HG02852 (cell line): Measurements from ENCODE around the gene RING1.
"Not testable (repeated sequence)": the region's sequence is repeated elsewhere in the genome, so short reads cannot be mapped to it uniquely, and the experiment has no call there.

Source experiments
- ATAC-seq: cut with Tn5 transposase; IDR thresholded peaks from one replicate; pipeline ENCODE4 v1.9.1; 2021; ENCODE audit warnings: mild to moderate bottlenecking, moderate library complexity; ENCODE audit not compliant: unreplicated experiment

Gene RING1

DNA sequence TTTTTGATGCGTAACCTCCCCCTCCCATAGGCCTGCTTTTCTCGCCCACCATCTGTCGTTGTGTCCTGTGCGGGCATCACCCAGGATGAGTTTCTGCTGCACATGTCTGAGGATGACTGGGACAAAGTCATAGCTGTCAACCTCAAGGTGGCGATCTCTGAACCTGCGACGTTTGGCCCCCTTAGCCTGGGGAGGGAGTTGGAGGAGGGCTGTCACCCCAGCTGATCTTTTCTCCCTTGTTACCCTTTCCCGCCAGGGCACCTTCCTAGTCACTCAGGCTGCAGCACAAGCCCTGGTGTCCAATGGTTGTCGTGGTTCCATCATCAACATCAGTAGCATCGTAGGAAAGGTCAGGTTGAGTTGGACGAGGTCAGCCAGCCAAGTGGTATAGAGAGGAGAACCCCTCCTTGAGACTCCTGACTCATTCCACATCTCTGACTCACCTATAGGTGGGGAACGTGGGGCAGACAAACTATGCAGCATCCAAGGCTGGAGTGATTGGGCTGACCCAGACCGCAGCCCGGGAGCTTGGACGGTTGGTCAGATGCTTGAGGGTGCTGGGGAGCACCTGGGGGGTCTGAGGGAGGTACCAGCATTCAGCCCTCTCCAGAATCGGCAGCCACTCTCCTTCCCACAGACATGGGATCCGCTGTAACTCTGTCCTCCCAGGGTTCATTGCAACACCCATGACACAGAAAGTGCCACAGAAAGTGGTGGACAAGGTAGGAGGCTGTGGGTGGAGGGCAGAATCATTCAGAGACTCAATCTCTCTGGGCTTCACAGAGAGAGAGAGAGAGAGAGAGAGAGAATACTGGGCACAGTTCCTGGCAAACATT lies 2.9 kb upstream of the RING1 start:
- no peak for ATAC-seq

DNA sequence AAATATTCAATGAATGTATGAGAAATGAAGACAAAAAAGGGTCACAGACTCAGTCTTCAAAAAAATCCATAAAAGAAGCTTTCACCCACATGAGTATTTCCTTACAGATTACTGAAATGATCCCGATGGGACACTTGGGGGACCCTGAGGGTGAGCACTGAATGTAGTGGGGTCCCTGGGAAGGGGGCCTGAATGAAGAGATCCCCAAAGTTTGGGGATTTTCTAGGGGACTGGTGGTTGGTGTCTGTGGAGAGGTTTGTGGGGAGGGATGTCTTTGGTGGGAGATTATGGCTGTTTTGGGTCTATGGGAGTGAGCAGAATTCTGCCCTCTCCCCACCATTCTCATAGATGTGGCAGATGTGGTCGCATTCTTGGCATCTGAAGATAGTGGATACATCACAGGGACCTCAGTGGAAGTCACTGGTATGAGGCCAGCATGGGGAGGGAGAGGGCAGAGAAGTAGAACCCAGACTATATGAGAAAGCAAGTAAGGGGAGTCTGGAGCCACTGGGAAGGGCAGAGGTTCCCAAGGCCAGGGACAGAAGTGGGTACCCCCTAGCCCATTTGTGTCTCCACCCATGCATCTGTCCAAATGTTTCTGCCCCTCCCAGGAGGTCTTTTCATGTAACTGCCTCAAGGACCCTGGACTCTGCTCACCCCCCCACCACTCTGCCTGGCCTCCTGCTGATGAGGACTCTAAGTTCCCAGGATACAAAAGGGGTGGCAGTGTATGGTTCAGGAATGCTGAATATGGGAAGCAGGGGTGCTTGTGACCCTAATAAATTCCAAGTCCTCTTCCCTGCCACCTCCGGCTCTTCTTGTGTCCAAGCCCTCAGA lies 2.1 kb upstream of the RING1 start:
- no peak for ATAC-seq

DNA sequence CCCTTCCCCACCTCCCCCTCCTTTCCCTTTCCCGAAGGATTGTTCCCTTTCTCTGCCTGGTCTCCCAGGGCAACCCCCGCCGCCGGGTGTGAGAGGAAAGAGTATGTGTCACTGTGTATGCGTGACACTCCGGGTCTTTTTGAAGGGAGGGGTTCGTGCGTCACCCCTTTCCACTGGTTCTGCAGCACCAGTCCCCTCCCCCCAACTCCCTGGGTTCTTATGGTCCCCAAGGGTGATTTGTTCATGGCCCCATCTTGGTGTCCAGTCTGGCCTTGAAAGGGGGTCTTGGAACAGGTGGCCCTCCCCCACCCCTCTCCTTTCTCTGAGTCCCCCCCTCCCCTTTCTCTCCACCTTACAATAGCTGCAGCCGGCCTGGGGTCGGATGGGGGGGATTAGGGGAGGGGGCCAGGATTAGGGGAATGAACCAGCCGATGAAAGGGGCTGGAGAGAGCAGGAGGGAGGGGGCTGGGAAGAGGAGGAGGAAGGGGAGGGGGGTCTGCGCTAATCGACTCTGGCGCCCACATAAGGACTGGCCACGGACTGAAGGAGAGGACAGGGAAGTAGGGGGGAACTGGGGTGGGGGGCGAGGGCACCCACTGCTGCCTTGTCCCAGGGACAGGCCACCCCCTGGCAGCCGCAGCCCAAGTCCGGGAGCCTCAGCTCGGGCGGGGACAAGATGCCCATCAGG lies 1.3 kb upstream of the RING1 start:
- no peak for ATAC-seq

DNA sequence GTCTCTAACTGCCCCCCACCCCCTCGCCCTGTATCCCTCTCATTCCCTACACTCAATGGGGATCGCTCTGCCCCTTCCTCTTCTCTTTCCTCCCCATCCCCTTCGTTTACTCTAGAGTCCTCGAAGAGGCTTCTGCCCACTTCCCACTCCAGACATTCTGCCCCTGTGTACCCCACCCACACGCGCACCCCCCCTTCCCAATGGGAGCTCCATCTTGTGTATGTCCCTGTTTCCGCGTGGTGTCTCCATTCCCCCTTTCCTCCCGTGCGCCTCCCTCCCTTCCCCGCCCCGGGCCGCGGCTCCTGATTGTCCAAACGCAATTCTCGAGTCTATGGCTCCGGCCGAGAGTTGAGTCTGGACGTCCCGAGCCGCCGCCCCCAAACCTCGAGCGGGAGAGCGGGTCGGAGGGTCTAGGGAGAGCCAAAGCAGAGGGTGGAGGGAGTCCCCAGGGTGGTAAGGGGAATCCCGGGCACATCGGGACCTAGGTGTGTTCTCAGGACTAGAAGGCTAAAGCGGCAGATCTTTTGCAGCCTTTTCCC lies 679 bp upstream of the RING1 start:
- ATAC-seq, result no peak

DNA sequence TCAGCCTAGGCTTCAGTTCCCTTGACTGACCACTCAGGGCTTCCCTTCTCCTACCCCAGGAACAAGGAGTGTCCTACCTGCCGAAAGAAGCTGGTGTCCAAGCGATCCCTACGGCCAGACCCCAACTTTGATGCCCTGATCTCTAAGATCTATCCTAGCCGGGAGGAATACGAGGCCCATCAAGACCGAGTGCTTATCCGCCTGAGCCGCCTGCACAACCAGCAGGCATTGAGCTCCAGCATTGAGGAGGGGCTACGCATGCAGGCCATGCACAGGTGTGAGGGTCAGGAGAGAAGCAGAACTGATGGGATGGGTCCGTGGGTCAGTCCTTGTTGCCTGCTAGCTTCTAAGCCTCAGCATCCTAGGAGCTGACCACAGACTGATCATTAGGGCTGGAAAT lies 1.6 kb downstream of the RING1 start:
- ATAC-seq, result no peak

DNA sequence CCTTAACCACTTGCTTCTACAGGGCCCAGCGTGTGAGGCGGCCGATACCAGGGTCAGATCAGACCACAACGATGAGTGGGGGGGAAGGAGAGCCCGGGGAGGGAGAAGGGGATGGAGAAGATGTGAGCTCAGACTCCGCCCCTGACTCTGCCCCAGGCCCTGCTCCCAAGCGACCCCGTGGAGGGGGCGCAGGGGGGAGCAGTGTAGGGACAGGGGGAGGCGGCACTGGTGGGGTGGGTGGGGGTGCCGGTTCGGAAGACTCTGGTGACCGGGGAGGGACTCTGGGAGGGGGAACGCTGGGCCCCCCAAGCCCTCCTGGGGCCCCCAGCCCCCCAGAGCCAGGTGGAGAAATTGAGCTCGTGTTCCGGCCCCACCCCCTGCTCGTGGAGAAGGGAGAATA lies 2.8 kb downstream of the RING1 start:
- ATAC-seq, result no peak

DNA sequence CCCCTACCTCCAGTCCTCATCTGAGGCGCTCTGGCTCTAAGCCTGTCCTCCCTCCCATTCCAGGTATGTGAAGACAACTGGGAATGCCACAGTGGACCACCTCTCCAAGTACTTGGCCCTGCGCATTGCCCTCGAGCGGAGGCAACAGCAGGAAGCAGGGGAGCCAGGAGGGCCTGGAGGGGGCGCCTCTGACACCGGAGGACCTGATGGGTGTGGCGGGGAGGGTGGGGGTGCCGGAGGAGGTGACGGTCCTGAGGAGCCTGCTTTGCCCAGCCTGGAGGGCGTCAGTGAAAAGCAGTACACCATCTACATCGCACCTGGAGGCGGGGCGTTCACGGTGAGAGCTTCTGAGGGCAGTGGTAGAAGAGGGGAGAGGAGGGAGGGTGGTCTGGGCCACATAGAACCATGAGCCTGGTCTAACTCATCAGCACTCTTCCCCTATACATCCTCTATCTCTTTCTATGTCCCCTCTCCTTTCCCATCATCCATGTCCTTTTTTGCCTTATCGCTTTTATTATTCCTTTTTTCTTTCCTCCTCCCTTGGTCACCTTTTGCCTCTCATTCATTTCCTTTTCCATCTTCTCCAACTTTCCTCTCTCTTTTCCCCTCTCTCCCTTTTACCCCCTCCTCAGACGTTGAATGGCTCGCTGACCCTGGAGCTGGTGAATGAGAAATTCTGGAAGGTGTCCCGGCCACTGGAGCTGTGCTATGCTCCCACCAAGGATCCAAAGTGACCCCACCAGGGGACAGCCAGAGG lies 3.5 kb downstream of the RING1 start:
- ATAC-seq, result no peak

DNA sequence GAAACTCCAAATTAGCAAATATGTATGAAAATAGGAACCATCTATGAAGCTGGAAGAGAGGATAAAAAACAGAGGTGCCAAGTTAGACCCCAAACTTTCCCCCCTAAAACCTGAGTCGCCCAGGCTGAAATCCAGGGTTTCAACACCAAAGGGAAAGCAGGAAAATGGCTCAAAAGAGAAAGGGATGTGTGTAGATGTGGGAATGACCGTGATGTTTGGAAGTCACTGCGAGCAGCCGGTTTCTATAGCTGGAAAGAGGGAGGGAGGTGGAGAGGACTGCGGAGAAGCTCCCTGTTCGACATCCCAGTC lies 4.5 kb downstream of the RING1 start:
- no peak for ATAC-seq

DNA sequence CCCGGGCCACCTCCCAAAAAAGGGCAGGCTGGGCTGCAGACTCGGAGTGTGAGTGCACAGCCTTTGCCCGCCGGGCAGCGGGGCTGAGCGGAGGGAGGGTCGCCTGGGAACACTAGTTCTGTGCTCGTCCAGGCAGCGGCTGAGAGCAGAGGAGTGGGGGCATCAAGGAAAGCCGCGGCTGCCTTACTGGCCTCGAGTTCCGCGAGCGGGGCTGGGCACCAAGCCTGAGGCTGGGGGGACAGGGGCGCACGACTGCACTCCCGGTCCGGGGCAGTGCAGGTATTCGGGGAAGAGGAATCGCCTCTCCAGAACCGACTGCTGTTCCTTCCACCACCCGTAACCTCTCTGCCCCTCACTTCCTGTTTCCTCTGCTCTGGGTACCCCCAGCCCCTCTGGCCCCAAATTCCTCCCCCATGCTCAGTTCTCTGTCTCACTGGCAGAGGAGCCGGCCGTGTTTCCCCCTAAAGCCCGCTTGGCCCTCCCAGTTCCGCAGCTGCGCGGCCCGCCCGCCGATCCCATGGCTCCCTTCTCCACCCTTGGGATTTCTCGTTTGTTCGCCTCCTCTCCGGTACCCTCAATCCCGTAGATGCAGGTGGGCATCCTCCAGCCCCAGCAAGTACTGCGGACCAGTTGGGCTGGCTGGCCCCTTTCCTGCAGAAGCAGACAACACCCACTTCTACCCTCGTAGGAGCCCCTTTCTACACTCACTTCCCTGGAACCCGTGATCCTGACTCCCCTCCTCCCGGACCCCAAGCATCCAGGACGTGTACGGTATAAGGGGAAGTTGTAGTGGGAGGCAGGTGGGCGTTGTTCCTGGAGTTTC lies 5.1 kb downstream of the RING1 start:
- no peak for ATAC-seq

DNA sequence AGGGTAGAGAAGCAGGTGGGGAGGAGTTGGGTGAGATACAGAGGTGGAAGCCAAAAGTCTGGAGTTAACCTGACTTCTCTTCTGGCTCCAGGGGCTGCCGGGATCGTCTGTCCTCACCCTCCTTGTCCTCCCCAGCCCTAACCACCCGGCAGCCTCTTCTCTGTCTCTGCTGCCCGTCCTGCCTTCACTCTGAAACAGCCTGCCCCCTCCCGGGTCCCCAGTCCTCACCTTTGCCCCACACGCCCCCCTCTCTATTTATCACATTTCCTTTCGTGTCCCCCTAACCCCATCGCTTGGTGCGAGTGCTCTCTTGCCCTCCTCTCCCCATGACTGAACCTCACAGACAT lies 5.7 kb downstream of the RING1 start:
- no peak for ATAC-seq

DNA sequence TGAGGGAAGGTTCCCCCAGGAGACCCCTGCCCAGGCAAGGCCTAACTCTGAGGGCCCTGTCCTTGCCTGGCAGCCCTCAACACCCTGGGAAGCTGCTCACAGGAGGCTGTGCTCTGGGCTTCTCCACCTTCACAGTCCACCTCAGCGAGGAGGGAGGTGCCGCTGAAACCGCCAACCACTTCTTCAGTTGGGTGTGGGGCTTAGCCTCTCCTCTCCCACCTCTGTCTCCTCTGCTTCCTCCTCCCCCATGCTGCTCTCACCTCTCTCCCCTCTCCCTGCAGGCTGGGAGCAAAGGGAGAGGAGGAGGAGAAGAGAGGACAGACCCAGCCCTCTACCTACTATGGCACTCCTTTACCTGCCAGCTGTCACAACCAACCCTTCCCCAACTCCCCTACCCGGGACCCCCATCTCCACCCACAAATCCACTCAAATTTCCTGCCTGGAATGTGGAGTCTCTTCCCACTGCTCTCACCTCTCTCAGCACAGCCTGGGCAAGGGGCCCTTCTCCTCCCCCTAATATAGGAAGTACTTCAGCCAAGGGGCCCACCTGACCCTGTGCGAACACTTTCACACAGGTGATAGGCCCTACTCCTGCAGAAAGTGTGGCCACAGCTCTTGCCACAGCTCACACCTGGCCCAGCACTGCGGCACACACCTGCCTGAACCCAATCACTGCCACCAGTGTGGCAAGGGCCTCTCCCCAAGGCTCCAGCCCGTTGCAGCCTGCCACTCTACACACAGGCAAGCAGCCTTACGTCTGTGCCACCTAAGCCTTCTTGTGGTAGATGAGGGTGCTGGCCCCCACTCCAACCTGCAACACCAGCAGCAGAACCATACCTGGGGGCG lies 7.2 kb downstream of the RING1 start:
- ATAC-seq, result no peak

DNA sequence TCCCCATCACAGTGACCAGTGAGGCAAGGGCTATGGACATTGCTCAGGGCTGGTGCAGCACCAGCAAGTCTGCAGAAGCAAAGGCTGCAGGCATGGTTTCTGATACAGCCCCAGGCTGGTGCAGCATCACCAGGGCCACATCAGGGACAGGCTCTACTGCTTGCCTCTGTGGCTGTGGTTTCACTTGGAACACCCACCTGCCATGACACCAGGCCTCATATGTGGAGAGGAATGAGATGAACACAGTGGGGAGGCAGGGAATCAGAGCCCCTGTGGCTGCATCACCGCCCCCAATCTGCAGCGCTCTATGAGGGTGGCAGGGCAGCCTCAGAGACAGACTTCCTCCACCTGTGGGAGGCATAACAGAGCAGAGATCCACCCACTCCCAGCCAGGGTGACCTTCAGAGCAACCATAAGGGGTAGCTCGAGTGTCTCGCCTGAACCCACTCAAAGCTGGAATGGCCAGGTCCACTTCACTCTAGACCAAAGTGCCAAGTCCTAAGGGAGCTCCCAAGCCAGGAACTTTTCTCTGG lies 7.9 kb downstream of the RING1 start:
- no peak for ATAC-seq

DNA sequence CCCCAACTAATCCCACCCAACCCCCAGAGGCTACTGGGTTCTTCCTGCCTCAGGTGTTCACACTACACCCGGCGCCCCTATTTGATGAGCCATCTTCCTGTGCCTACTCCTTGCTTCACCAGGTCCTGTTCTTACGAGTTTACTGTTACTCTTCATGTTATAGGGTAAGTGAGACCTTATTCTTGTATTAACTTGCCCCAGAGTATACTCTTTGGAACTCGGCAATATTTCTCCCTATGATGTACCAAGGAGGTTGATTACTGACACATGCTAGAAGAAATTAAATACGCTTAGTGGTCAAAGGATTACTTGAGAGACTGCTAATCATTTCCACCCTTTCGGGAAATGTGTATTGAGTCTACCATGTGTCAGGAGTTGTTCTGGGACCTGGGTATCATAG lies 8.9 kb downstream of the RING1 start:
- no peak for ATAC-seq

DNA sequence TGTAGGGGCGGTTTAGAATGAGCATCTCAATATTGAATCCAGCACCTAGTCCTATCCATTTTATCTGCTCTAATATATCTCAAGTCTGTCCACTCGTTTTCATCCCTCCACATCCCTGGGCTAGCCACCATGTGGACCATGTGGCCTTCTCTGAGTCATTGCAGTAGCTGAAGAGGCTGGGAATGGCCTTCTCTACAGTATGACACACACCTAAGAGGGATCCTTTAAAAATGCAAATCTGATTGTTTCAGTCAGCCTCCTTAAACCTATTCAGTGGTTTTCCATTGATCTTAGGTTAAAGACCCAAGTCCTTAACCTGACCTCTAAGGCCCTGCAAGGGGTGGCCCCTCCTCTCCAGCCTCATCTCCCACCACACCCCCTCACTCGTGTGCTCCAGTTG lies 9.4 kb downstream of the RING1 start:
- no peak for ATAC-seq

DNA sequence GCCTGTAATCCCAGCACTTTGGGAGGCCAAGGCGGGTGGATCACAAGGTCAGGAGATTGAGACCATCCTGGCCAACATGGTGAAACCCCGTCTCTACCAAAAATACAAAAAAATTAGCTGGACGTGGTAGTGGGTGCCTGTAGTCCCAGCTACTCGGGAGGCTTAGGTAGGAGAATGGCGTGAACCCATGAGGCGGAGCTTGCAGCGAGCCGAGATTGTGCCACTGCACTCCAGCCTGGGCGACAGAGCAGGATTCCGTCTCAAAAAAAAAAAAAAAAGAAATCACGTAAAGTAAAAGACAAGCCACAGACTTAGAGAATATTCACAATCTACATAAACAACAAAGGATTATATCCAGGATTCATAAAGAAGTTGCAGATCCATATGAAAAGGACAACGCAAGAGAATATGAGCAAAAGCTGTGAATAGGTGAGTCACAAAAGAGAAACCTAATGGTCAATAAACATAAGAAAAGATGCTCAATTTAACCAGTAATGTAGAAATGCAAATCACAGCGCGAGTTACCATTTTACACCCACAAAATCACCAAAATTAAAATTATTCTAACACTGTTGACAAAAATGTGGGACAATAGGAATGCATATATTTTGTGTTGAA lies 18.3 kb downstream of the RING1 start:
- not testable (repeated sequence) for ATAC-seq

DNA sequence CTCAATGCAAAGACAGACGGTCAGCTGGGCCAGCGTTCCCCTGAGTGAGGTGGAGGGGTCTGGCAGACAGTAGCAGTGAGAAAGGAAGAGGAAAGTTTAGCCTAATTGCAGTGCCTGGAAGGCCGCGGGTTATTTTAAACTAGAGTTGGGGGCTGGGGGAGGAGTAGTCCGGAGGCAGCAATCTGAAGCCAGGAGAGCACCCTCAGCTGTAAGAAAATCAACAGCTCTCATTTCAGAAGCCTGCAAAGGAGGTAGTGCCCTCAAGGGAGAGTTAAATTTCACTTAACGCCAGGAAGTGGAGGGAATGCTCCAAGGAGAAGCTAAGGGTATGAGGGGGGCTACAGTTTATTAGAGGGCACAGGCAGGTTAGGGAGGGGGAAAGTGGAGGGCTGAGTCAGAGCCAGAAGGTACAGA lies 26.9 kb downstream of the RING1 start:
- ATAC-seq, result no peak

DNA sequence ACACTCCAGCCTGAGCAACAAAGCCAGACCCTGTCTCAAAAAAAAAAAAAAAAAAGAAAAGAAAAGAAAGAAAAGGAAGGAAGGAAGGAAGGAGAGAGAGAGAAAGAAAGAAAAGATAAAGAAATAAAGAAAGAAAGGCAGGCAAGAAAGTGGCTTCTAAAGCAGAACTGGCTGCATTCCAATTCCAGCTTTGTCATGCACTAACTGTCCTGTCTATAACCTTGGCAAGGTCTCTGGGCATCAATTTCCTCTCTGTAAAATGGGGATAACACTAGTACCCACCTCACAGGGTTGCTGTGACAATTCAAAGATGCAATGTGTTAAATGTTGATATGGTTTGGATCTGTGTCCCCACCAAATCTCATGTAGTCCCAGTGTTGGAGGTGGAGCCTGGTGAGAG lies 28.0 kb downstream of the RING1 start:
- no peak for ATAC-seq

DNA sequence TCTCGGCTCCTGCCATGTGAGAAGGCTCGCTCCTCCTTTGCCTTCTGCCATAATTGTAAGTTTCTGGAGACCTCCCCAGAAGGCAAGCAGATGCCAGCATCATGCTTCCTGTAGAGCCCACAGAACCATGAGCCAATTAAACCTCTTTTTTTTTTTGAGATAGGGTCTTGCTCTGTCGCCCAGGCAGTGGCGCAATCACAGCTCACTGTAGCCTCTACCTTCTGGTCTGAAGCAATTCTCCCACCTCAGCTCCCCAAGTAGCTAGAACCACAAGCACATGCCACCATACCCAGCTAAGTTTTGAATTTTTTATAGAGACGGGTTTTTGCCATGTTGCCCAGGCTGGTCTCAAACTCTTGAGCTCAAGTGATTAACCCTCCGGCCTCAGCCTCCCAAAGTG lies 28.6 kb downstream of the RING1 start:
- ATAC-seq, result no peak

DNA sequence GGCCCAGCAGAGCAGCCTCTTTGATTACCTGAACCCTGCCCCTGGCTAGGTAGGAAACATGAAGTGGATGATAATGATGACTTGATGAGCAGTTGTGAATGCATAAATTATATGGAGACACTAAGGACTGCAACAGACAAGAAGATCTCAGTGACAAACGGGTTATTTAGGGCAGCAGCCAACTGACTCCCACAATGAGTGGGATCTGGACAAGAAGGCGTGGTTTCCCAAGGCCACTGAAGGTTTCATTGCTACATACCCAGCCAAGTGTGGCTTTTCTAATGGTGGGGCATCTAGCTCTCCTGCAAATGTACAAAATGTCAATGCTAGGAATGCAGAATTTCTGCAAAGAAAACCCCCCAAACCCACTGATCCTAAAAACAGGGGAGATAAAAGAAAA lies 29.4 kb downstream of the RING1 start:
- no peak for ATAC-seq
